GM23338 (cell line): ENCODE measurements around the gene CTNNA3. TPM values are rescaled to one million over a fixed set of nuclear protein-coding genes. Genes with fewer than 3 reads are reported as not detected.

Experiments
- ATAC-seq: fragments of 200-7000 bp; cut with Tn5 transposase; 3 replicates; pipeline ENCODE4 v1.9.1; 2020
- DNase-seq: peaks from one replicate; pipeline ENCODE4 v3.0.0-alpha.2; 2015; ENCODE audit warnings: low spot score
- H2AFZ ChIP-seq: fragments of 200-600 bp; sonication (generic); 2 replicates; pipeline ENCODE4 v1.8.0; 2016; ENCODE audit warnings: antibody characterized with exemption, mild to moderate bottlenecking, moderate library complexity
- H3F3A ChIP-seq: fragments of 200-600 bp; sonication (generic); replicated peaks from 2 replicates; pipeline ENCODE4 v1.8.0; 2017; ENCODE audit warnings: antibody characterized with exemption, mixed run types, low read depth
- H3K27ac ChIP-seq: fragments of 200-600 bp; sonication (generic); 2 replicates; pipeline ENCODE4 v1.6.1; 2016; ENCODE audit warnings: low read depth
- H3K27me3 ChIP-seq: fragments of 200-600 bp; sonication (generic); 2 replicates; pipeline ENCODE4 v1.8.0; 2016; ENCODE audit warnings: mild to moderate bottlenecking, mixed run types, moderate library complexity; ENCODE audit not compliant: insufficient read depth
- H3K36me3 ChIP-seq: fragments of 200-600 bp; sonication (generic); 2 replicates; pipeline ENCODE4 v1.8.0; 2016; ENCODE audit warnings: mild to moderate bottlenecking; ENCODE audit not compliant: insufficient read depth
- H3K4me1 ChIP-seq: fragments of 200-600 bp; sonication (generic); 2 replicates; pipeline ENCODE4 v1.8.0; 2016; ENCODE audit warnings: mild to moderate bottlenecking, moderate library complexity; ENCODE audit not compliant: insufficient read depth
- H3K4me2 ChIP-seq: fragments of 200-600 bp; sonication (generic); 2 replicates; pipeline ENCODE4 v1.7.1; 2017; ENCODE audit warnings: mixed run types
- H3K4me3 ChIP-seq: fragments of 200-600 bp; sonication (generic); 2 replicates; pipeline ENCODE4 v1.6.1; 2016; ENCODE audit warnings: mixed run types
- H3K79me2 ChIP-seq: fragments of 200-600 bp; sonication (generic); replicated peaks from 2 replicates; pipeline ENCODE4 v1.8.0; 2017; ENCODE audit warnings: mild to moderate bottlenecking; ENCODE audit not compliant: insufficient read depth
- H3K9me2 ChIP-seq: fragments of 200-600 bp; sonication (generic); 2 replicates; pipeline ENCODE4 v1.8.0; 2017; ENCODE audit not compliant: insufficient read depth
- H4K20me1 ChIP-seq: fragments of 200-600 bp; sonication (generic); replicated peaks from 2 replicates; pipeline ENCODE4 v1.8.0; 2017; ENCODE audit warnings: mild to moderate bottlenecking; ENCODE audit not compliant: insufficient read depth
- H3K27ac Mint-ChIP-seq: 2 replicates; pipeline ENCODE4 v1.8.0; 2020; ENCODE audit warnings: inconsistent platforms, mild to moderate bottlenecking, moderate library complexity, mixed read lengths
- H3K27me3 Mint-ChIP-seq: 3 replicates; pipeline ENCODE4 v1.8.0; 2022; ENCODE audit warnings: low read depth, mild to moderate bottlenecking, moderate library complexity, mixed read lengths, inconsistent platforms; ENCODE audit not compliant: insufficient read depth, poor library complexity
- H3K36me3 Mint-ChIP-seq: 3 replicates; pipeline ENCODE4 v1.8.0; 2021; ENCODE audit warnings: low read depth, mild to moderate bottlenecking, inconsistent platforms, moderate library complexity, mixed read lengths
- H3K4me1 Mint-ChIP-seq: 3 replicates; pipeline ENCODE4 v1.8.0; 2020; ENCODE audit warnings: mild to moderate bottlenecking, inconsistent platforms, mixed read lengths
- H3K4me3 Mint-ChIP-seq: 3 replicates; pipeline ENCODE4 v1.8.0; 2021; ENCODE audit warnings: moderate library complexity, mild to moderate bottlenecking, inconsistent platforms, mixed read lengths
- H3K9me3 Mint-ChIP-seq: 3 replicates; pipeline ENCODE4 v1.8.0; 2020; ENCODE audit warnings: moderate library complexity, mild to moderate bottlenecking, inconsistent platforms, mixed read lengths
- CREB1 ChIP-seq: fragments of 250-450 bp; sonication (Bioruptor Pico); IDR thresholded peaks from 2 replicates; pipeline ENCODE4 v1.5.0; 2020; ENCODE audit warnings: low read depth, mild to moderate bottlenecking, moderate library complexity
- CTCF ChIP-seq, 2 experiments: fragments of 200-600 bp in 1 of 2; sonication (generic) in 1 of 2; conservative IDR thresholded peaks; 2 replicates each; pipeline versions ENCODE4 v1.5.1 to v1.6.1; 2016 to 2017; ENCODE audit warnings: antibody characterized with exemption in 2 of 2, low read depth in 2 of 2, mild to moderate bottlenecking in 2 of 2, moderate library complexity in 1 of 2
- EZH2 ChIP-seq: fragments of 200-600 bp; sonication (generic); IDR thresholded peaks from one replicate; pipeline ENCODE4 v1.8.0; 2017; ENCODE audit warnings: antibody characterized with exemption, mild to moderate bottlenecking, low read depth; ENCODE audit not compliant: unreplicated experiment
- EZH2phosphoT487 ChIP-seq: fragments of 200-600 bp; sonication (generic); IDR thresholded peaks from one replicate; pipeline ENCODE4 v1.8.1; 2018; ENCODE audit warnings: antibody characterized with exemption; ENCODE audit not compliant: unreplicated experiment
- JUNB ChIP-seq: IDR thresholded peaks from one replicate; pipeline ENCODE4 v1.6.1; 2016; ENCODE audit warnings: antibody characterized with exemption; ENCODE audit not compliant: unreplicated experiment
- NANOG ChIP-seq: IDR thresholded peaks from 2 replicates; pipeline ENCODE4 v1.6.1; 2016; ENCODE audit warnings: antibody characterized with exemption, borderline replicate concordance
- POLR2AphosphoS5 ChIP-seq: IDR thresholded peaks from 2 replicates; pipeline ENCODE4 v1.6.1; 2016; ENCODE audit warnings: antibody characterized with exemption, low read depth
- REST ChIP-seq: IDR thresholded peaks from one replicate; pipeline ENCODE4 v1.6.1; 2018; ENCODE audit warnings: antibody characterized with exemption; ENCODE audit not compliant: unreplicated experiment
- STAT1 ChIP-seq: IDR thresholded peaks from one replicate; pipeline ENCODE4 v1.6.1; 2016; ENCODE audit warnings: antibody characterized with exemption; ENCODE audit not compliant: unreplicated experiment
- ZNF114 ChIP-seq: fragments of 250-450 bp; sonication (Bioruptor Pico); IDR thresholded peaks from 2 replicates; pipeline ENCODE4 v1.5.0; 2020; ENCODE audit warnings: mild to moderate bottlenecking, moderate library complexity
- ZNF331 ChIP-seq: fragments of 250-450 bp; sonication (Bioruptor Pico); IDR thresholded peaks from 2 replicates; pipeline ENCODE4 v1.5.0; 2020; ENCODE audit warnings: low read depth, mild to moderate bottlenecking, moderate library complexity
- polyA plus RNA-seq: library from polyadenylated mRNA; unstranded; fragments of >200 nt; fragmentation: Nextera tagmentation; extraction: Ambion mirVana; gene quantifications from 2 replicates; pipeline ENCODE4 v1.2.1, GENCODE V29; 2016
- total RNA-seq: library from RNA; depleted of rRNA; stranded (reverse); fragments of >200 nt; shearing (Covaris generic); gene quantifications from 2 replicates; pipeline ENCODE4 v1.2.3, GENCODE V29; 2014

CTNNA3 gene
- total and polyA plus RNA-seq, 2 experiments from 2014 or later, result 0.71 to 3.3 TPM

- TF ChIP-seq REST (no peak), STAT1 (no peak)
Observed at GRCh38 chr10:67550046-67550445, 145.9 kb downstream of the CTNNA3 start (continued).

GRCh38 chr10:67549390-67549789 is 146.6 kb downstream of the CTNNA3 start:
- Histone ChIP-seq H3K36me3 (no peaks in the 10 kb centered on the region), H3K4me2 (no peak overlapping the region), H3K4me3 (no peak overlapping the region), H2AFZ (no peak overlapping the region), H3F3A (no peaks in the 10 kb centered on the region), H3K27ac (no peak overlapping the region), H3K9me2 (no peaks in the 10 kb centered on the region), H3K79me2 (no peaks in the 10 kb centered on the region), H4K20me1 (no peaks in the 10 kb centered on the region), H3K27me3 (no peaks in the 10 kb centered on the region), H3K4me1 (no peaks in the 10 kb centered on the region)
- ATAC-seq (no peak), DNase-seq (no peak)
- Mint-ChIP-seq H3K27me3 (no peaks in the 10 kb centered on the region), H3K4me3 (no peak overlapping the region), H3K36me3 (no peaks in the 10 kb centered on the region), H3K9me3 (peaks cover 9% of the 10 kb centered on the region; the same call in 1 of the 3 replicates), H3K27ac (no peak overlapping the region), H3K4me1 (no peaks in the 10 kb centered on the region)
- TF ChIP-seq NANOG (no peak), STAT1 (no peak), REST (no peak), JUNB (no peak), ZNF114 (CRISPR knock-in tag) (no peak), CREB1 (CRISPR knock-in tag) (no peak), EZH2 (no peak), EZH2phosphoT487 (no peak), POLR2AphosphoS5 (no peak), ZNF331 (no peak), CTCF (conservative IDR thresholded peaks at IDR 0.05; ENCODE audit: low read depth in 2 of 2) (no peak)
